GF-D8 (cell line): ENCODE data around the gene TMEM200A.

Source experiments
- DNase-seq: peaks from one replicate; lab custom pipeline; 2025; lab: John Stamatoyannopoulos, UW

The TMEM200A gene

DNA sequence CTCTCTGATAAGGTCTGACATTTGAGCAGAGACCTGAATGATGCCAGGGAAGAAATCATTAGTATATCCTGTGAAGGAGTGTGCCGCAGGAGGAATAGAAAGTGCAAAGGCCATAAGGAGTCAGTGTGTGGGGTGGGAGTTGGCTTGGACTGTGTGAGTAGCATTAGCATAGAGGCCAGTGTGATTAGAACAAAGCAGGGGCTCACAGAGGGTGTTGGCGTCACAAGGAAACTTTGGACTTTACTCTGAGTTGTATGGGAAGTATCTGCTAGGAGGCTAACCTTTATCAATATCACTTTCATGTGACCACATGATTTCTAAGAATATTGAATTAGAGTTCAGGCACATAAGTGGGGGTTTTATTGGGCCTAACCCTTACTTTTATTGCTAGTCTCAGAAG lies 12.1 kb downstream of the TMEM200A start:
- DNase-seq: no peak

DNA sequence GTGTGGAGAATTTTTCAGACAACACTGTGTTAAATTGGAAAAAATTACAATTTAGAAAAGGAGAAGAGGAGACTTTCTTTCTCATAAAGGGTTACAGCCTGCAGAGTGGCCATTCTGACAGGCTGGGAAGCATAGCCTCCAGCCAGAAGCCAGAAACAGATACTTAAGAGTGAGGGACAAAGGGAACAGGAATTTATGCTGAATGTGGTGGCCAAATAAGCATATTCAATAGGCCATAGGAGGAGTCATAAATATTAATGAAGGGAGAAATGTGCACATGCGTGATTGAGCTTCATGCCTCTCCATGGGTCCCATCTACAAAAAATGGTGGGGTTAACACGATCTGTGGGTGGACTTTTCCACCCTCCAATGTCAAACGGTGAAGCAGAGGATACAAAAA lies 13.4 kb downstream of the TMEM200A start:
- no peak for DNase-seq

DNA sequence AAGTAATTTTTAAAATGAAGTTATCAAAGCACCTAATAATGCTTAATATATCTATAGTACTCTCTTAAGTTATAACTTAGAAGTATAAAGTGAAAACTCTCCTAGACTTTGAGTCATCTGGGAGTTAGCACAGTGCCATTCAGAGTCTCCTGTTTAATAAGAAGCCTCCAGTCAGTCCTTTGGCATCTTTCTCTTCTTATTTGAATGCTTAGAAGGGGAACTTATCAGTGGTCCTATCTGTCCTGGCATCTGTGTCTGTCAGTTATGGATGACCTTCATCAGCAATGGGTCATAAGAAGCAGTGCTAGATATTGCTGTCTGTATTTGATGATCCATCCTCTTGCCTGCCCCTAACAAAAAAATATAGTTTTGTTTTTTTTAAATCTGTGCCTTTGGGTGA lies 15.2 kb downstream of the TMEM200A start:
- no peak for DNase-seq

DNA sequence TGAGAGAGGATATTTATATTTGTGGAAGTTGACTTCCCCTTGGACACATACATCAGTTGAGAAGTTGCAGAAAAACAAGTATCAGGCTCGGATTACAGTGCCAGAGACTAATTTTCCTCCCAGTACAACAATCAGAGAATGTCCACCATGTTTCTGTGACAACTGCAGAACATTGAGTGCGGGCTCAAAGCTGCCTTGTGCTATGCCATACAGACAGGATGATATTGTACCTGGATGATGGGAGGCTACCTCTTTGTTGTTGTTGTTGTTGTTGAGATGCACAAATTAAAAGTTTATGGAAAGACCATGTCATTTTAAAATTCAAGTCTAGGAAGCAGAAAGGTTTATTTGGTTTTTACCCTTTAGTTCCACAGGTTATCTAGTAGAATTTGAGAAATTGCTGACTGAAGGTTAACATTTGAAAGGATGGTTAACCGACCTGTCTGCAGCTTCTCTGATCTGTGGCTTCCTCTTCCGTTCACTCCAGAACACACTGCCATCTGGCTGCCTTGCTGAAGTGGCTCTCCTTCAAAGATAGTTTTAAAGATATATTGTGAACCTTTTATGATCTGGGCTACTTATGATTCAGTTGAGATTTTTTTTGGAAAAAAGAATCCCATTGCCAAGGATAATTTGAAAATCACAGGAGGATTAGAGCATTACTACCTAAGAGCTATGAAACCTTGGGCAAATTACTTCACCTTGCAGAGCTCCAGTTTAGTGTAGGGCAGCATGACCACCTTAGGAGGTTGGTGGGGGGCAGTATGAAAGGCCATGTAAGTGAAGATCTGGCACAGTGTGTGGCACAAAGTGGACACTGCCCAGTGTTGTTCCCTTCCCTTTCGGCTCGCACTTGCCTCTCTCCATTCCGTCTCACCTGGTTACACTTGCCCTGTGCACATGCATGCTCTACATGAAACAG lies 15.9 kb downstream of the TMEM200A start:
- DNase-seq: no peak

DNA sequence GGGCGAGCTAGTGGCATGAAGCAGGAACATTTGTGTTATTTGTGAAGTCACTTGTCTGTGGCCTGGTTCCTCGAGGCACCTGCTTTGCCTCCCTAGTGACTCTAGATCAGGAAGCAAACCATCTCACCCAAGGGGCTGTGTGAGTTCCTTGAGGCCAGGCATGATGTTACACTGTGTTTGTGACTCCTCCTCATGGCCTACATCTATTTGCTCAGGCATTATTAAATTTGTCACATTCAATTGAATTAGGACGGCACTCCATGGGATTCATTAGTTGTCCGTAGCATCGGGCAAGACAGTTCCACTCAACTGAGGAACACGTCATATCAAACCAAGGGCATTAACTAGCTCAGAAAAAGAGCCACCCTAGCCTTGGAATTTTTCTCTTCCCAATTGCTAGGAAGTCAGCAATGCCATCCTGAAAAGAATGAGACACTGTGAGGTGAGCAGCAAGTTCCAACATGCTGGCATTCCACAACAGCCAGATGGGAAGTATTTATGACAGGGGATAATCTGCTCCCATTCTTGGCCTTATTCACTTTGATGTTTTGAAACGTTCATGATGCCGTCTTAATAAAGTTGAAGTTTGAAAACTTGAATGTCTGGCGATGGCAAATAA lies 17.2 kb downstream of the TMEM200A start:
- no peak for DNase-seq

DNA sequence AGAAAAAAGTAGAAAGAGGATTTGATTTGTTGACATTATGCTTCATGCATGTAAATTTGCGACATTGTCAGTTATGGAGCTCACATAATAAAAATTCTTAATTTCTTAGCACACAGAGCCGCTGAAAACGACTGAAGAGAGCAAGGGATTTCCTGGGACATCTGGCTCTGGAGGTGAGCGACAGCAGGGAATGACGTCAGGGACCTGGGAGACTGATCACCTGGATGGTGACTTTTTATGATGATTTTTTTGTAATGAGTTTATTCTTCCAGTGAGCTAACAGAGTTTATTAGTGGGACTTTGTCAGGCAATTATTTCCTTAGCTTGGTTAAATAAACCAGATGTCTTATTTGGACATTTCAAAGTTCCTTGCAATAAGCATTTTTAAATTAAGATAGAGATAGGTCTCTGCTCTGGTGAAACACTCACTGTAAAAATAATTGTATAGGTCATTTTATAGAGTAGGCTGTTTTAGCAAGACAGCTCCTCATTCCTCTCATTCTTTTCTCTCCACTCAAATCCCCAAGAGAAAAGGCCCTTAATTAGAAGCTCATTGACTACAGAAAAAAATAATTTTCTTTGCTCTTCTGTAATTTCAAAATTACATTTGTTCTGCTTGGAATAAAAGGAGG lies 19.4 kb downstream of the TMEM200A start:
- DNase-seq: no peak

DNA sequence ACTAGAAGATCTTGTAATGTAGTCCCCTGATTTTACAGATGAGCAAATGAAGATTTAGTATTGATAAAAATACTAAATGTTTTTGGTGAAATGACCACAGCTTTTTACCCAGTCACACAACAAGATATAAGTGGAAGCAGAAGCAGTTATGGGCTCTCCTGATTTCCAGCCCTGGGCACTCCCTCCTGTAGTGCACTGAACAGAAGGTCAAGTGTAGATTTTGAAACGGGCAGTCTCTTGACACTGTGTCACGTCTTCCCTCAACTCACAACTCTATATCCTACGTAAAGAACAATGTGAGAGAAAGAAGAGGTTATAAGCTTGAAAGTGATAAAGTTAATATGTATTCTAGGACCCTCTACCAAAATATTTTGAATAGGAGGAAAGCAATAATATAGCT lies 23.3 kb downstream of the TMEM200A start:
- no peak for DNase-seq

DNA sequence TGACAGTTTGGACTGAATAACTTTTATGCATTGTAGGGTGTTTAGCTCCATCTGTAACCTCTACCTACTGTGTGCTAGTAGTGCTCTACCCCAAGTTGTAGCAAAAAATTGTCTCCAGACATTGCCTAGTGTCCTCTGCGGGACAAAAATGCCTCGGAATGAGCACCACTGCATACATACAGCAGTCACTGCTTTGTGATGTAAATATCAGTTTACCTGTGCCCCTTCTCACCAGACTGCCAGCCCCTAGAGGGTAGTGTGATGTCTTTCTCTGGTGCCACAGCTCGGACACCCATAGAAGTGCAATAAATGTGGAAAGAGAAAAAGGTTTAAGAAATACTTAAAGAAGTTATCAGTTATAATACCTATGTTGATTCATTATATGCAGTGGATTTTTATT lies 25.1 kb downstream of the TMEM200A start:
- DNase-seq: no peak

DNA sequence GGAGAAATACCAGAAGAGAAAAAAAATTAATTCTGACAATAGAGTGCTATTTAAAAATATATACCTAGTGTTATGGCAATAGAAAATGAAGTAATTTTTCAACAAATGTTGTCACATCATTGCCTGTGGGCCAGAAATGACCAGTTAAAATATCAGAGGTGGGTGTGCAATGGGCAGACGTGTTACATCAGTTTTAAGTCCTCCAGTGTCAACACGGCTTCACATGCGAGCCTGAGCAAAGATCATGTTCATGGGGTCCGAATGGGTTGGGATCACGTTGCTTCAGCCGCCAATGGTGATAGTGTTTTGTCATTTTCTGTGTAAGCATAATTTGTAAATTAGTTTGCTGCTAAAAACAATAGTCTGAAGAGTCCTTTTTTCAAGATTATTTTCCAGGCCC lies 27.5 kb downstream of the TMEM200A start:
- DNase-seq: no peak

DNA sequence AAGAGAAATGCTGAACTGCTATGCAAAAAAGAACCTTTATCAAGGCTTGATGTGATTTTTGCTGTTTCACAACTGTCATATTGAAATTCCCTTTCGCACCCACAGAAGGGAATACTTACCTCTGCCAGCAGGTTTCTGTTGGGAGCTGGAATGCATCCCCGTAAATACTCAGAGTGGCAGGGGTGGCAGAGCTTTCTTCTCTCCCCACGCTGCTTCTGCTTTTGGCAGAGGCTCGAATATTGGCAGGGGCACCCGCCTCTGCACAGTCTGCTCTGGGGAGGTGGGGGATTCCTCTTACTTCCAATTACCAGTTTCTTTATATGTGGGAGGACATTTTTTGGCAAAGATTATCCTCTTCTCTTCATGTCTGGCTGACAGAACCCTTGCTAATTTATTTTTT lies 28.4 kb downstream of the TMEM200A start:
- DNase-seq: no peak

DNA sequence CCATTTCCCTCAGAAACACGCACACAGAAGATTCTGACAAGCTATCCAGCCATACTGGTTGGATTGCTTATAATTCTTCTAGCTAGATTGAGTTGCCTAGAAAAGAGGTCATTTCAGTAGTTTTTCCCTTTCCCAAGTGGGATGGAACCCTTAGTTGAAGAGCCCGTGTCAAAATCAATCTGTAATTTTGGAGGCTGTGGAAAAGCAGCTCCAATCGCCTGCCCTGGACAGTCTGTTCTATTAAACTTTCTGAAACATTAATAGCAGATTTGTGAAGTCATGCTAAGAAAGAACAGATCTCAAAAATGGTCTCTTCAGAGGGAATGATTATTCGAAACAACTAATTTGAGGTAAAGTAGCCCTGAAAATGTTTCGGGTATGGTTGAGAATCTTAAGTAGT lies 29.3 kb downstream of the TMEM200A start:
- no peak for DNase-seq

DNA sequence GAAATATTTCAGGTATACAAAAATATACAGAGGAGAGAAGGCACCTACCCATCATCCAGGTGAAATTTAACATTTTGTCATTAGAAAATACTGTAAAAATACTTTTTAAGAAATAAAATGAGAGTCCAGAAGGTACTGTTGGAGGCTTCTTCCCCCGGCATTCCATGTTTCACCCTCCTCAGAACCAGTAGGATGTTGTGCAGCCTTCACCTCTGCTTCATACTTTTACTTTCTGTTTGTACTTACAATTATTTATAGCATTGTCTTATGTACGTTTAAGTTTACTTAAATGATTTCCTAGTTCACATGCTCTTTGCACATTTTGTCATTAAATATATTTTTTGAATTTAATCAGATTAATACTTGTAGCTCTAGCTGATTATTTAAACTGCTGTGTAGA lies 30.9 kb downstream of the TMEM200A start:
- no peak for DNase-seq

DNA sequence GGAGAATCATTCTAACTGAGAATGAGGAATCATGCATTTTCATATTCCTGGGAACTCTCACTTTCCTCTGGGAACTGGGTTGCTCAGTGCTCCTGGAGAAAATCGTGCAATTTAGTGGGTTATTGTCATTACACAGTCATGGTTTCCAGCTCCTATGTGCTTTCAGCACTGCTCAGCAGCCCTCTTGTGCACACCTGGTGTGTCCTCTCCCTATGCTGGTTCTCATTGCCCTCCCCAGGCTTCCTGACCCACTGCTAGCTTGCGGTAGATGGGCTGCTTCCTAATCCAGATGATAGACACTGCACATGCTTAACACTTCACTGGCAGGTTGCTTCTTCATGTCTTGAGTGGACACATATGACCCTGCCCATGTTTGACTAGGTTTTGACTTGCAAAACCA lies 39.7 kb downstream of the TMEM200A start:
- DNase-seq: no peak

DNA sequence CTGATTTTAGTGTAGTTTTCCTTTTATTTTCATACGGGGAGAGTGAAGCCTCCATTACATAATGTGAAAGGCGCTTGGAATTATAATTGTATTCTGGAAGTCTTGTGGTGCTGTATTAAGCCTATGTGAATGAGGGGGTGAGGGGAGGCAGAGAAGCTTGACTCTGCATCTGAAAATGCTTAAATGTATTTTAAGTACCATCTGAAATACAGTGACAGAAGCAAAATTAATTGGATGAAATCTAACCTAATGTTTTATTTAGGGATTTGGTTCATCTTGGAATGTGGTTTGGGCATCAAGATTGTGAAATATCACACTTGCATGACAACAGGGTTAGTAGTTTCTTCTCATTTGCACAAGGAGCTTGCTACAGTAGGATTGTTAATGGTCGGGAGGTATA lies 41.2 kb downstream of the TMEM200A start:
- no peak for DNase-seq

DNA sequence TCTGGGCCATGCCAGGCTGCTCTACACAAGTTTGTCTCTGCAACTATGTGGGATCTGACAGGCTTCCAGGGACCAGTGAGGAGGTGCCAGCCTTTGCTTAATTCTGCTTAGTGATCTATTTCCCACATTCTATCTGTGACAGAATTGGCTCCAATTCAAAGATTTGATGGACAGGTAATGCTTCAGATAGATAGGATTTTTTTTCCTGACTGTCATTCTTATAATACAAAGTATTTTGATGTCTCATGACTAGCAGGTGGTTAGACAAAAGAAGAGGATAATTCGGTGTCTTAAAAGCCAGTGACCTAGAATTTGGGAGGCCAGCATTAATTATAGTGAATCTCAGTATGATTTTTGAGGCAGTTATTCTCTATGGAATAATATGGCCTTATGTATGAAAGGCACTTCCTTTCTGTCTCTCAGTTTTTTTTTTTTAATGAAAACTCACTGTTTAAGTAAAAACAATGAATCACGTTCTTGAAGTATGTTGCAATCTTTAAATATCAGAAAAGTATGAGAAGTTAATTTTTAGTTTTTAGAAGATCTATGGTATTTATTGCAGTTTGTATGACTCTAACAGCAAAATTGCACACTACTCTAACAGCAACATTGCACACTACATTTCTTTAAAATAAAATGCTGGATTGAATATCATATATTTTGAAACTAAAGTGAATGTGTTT lies 43.7 kb downstream of the TMEM200A start:
- no peak for DNase-seq

DNA sequence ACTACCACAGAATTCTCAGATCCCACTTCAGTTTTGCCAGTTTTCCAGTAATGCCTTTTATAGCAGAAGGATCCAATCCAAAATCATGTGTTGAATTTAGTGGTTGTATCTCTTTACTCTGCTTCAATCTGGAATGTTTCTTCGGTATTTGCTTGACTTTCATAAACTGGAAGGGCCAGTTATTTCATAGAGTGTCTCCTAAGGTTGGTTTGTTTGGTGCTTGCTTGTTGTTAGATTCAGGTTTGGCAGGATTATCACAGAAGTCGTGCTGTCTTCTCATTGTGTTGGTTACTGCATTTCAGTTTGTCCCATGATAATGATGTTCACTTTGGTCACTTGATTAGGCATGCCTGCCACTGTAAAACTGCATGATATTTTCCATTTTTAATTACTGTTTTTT lies 45.7 kb downstream of the TMEM200A start:
- no peak for DNase-seq

DNA sequence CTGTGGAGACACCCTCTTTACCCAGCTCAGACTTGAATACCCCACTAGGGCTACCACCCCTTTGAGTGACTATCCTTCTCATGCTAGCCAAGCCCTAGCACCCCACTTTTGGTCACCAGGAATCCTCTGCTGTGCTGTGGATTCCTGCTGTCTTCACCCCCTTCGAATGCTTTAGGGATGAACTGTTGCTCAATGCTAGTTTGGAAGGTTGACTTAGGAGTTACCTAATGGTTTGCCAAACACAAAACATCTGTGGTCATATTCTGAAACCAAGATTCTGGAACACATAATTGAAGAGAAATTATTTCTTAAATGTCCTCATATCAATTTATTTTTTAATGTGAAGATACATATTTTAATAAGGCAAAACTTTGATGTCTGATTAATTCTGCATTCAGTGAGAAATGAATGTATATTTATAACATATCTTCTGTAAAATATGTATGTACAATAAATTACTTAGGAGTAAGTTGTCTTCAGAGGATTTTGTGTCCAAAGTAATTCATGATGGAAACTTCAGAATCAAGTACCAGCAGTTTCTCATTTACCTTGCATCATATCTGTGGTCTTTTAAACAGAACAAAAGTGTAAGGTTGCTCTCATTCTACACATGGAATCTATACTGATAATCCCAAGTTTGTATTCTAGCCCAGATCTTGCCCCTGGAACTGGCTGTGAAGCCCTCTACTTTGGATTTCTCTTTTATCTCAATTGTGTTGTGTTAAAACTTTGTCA lies 46.9 kb downstream of the TMEM200A start:
- no peak for DNase-seq

DNA sequence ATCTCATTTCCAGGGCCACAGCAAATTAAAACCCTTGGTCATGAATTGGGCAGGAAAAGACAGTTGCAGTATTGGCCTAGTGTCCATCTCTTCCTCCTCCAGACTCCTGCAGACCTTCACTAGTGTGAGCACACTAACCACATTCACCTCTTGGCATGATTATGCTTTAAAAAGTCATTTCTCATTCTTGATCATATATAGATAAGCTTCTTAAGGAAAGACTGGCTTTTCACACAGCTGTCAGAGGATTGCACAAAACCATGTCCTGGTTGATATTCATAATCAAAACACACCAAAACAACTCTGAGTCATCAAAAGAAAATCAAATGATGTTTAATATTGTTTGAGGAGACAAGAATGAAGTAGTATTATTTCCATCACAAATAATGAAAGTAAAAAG lies 52.1 kb downstream of the TMEM200A start:
- DNase-seq: no peak

DNA sequence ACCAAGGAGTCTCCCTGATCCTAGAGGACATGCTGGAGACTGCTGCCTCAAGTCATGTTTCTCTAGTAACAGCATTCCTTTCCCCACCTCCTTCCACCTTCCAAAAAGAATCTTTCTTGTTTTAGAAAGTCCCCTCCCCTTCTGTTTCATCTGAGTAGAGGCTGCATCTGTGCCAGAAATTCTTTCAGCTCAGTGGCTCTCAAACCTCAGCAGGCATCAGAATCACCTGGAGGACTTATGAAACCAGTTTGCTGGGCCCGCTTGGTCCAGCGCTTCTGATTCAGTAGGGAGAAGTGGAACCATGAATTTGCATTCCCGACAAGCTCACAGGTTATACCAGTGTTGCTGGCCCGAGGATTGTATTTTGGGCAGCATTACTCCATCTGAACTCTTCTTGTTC lies 55.1 kb downstream of the TMEM200A start:
- DNase-seq: no peak

DNA sequence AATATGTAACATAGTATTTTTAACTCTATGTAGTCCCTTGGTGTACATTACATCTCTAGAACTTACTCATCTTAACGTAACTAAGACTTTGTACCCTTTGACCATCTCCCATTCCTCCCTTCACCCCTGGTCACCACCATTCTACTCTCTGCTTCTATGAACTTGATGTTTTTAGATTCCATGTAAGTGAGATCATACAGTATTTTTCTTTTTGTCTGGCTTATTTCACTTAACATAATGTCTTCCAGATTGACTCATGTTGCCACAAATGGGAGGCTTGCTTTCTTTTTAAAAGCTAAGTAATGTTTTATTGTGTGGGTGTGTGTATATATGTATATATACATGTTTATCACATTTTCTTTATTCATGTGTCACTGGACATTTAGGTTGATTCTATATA lies 55.8 kb downstream of the TMEM200A start:
- DNase-seq: no peak

DNA sequence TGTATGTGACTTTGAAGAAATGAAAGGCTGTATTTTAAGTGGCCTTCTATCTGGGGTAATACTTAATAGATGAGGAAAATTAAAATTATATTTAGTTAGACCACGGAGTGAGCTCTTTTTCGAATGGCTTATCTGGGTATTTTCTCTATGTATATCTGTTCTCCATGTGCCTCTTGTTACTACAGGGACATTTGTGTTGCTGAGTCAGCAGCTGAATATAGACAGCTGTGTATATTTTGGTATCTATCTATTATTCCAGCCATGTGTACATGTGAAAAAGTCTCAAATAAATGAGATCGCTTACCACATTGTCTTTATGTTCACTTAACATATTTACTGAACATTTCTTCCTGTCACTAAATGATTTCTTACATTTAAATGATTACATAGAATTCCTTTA lies 57.2 kb downstream of the TMEM200A start:
- no peak for DNase-seq

DNA sequence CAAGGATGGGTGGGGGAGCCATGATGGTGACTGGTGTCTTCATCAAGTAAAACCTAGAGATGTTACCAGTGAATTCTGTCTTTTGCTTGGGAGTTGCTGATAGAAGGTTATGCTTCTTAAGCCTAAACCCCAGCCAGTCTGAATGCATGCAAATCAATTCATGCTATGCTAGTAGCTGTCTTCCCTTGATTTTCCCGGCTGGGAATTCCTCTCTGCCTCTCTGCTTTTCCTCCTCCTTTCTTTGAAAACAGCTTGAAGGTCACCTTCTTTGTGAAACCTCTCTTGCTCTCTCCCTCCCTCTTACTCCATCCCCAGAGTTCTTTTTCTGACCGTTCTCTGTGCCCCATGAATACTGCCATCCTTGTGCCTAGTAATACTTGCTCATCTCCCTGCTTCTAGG lies 58.9 kb downstream of the TMEM200A start:
- DNase-seq: no peak
